Middle frontal gyrus (tissue), 1 donor: Measurements from ENCODE around the gene CDC42.

ENCODE experiments used
- DNase-seq: peaks from one replicate; pipeline ENCODE4 v3.0.0-alpha.2; 2015; ENCODE audit warnings: low spot score; ENCODE audit errors: extremely low spot score

CDC42 gene

GRCh38 chr1:22128392-22128791 lies 75.9 kb downstream of the CDC42 start:
- no peak for DNase-seq

DNA sequence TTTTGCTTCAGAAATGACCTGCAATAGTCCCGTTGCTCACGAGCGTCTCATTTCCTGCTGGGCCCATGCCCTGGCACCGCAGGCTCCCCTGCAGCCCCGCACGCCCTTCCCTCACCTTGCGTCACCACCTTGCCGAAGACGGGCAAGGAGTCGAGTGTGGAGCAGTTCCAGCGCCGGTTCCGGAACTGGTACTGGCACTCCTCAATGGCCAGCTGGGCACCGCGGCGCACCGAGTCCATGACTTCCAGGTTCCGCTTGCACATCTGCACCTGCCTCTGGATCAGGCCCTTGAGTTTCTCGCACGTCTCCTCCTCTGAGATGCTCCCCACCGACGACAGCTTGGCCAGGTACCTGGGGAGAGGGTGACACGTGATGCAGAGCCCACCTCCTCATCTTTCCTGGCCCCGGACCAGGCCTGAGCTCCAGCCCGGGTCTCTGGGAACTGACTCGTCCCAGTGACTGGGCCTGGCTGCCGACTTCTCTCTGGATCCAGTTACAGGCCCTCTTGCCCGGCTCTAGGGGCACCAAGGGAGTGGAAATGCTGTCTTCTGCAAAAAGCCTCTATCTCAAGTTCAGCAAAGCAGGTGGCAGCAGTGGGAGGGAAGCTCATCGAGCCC lies 77.1 kb downstream of the CDC42 start:
- no peak for DNase-seq

- DNase-seq = no peak
Observed at GRCh38 chr1:22131062-22131461, 78.6 kb downstream of the CDC42 start.

DNA sequence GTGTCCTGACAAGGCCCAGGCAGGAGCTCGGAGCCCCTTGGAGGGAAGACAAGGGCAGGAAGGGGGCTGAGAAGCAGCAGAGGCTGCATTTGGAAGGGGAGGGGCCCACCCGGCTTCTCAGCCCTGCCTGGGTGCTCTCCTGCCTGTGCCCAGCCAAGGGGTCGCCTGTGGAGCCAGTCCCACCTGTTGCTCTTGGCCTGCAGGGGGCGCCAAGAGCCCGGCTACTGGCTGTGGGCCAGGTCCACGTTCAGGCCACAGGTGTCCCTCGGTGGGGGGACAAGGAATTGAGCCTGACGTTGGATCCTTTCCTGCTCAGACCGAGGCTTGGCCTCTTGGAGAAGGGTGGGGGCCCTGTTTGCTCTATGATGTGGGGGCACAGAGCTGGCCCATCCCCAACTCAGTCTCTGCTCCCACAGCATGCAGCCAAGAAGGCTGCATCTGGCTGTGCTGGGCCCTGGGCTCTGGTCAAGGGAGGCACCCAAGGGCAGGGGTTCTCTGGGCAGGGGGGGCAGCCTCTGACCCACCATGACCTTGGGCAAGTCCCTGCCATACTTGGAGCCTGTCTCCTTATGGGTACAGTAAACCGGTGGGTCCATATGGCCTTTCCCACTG lies 79.5 kb downstream of the CDC42 start:
- no peak for DNase-seq

DNA sequence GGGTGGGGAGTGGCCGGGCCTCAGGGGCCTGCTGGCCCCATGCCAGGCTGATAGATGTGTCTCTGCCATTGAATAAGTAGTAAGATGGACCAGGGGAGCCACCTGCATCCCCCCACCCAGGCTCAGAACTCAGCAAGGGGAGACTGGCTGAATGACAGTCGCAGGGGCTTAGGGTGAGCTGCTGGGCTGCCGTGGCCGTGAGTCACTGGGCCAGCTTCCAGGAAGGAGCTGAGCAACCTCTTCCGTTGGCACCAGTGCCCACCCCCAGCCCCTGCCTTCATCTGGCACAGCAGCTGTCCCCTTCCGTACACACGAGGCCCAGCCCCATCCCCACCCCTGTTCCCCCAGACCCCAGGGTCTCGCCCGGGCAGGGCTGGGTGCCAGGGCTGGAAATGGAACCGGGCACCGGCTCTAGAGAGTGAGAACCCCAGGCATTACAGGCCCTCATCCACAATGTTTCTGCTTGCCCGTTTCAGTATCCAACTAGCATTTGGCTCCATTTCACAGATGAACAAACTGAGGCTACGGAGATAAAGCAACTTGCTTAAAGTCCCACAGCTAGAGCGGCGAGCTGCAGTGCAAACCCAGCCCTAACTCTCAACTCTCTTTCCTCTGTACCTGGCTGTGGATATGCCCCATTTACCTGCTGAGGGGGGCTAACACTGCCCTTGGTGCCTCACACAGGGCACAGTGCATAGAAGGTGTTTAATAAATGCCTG lies 80.2 kb downstream of the CDC42 start:
- no peak for DNase-seq

DNA sequence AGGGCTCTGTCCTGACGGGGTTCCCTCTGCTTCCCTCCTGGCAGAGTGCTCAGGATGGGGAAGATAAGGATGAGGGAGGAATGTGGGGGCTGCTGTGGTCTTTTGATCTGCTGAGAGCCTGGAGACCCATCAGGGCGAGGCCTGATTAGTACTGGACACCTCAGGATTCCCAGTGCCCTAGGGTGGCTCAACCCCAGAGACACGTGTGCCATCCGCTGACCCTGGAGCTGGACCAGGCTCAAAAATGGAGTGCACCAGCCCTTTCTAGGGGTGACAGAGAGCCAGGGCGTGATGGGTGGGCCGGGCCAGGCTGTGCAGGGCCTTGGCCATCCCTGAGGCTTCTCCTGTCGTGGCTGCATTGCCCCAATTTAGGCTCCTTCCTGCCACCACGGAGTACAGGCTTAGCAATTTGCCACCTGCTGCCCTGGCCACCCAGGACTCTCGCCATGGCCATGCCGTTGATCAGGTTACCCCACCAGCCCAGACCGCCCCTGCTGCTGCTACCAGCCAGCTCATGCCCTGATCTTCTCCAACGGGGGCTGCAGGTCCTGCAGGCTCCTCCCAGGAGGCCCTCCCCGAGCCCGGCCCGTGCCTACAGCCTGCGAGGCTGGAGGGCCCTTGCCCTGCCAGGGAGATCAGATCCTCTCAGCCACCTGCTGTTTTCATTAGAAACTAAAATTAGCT lies 80.9 kb downstream of the CDC42 start:
- no peak for DNase-seq

GRCh38 chr1:22133931-22134324 lies 81.4 kb downstream of the CDC42 start:
- no peak for DNase-seq

DNA sequence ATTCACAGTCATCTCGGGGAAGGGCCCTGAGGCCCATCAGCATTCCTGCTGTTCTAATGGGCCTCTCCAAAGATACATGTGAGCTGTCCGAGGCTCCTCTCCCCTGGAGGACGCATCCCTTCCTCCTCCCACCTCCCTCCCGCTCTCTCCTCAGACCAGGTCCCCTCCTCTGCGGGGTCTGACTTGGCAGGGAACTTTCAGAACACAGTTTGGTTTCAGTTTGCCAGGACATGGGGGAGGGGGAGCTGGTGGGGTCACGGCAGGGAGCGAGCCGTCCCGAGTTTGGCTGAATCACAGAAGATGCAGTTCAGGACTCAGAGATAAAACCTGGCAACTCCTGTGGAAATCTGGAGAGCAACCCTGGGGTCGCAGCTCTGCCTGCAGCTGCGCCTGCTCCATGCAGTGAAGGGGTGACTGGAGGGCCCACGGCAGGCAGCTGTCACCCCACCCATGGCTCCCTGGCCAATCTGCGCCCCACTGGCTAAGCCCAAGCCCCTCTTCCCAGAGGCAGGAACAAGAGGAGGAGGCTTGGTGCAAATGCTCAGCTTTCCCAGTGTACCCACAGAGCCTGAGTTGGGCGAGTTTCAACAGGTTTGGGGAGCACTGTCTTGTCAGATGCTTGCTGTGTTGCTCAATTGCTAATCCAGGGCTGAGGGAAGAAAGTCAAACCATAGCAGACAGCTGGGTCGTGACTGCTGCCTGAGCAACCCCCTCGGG lies 84.7 kb downstream of the CDC42 start:
- no peak for DNase-seq

- DNase-seq = no peak
Observed at GRCh38 chr1:22139066-22139594, 86.6 kb downstream of the CDC42 start.

DNA sequence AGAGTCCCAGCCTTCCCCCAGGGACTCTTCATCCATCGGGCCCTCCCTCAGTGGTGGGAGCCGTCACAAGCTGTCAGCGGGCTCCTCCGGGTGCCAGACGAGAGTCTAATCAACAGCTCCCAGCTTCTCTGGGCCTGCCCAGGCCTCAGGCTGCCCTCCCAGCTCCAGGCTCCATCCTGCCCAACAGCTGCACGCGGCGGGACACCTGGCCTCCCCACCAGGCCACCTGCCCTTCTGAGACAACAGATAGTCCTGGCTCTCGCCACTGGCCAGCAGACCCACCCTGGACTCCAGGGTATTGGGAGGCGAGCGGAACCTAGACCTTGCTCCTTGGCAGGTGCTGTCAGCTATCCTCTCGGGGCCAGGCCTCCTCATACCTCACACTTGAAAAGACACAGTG lies 87.3 kb downstream of the CDC42 start:
- DNase-seq = no peak
